A673 (cell line): ENCODE data around the gene ENO1. TPM values are rescaled to one million over a fixed set of nuclear protein-coding genes. Genes with fewer than 3 reads are reported as not detected.

Experiments
- BruUV-seq: library from RNA; stranded (reverse); fragments of 400-500 nt; replicated peaks from 2 replicates; lab custom pipeline; 2021; lab: Mats Ljungman, UMichigan
- CTCF ChIA-PET: fragments of 300-600 bp; sonication (Branson Sonifier 250); formaldehyde crosslinking; loops from one replicate; lab custom pipeline; 2022; ENCODE audit warnings: antibody characterized with exemption; lab: Charles Lee
- POLR2A ChIA-PET: fragments of 300-600 bp; sonication (Branson Sonifier 250); formaldehyde crosslinking; loops from one replicate; lab custom pipeline; 2022; ENCODE audit warnings: antibody characterized with exemption; ENCODE audit not compliant: low non-redundant PET; lab: Charles Lee
- DNase-seq: peaks from one replicate; pipeline ENCODE4 v3.0.0-alpha.2; 2015; ENCODE audit warnings: low spot score
- H3K27ac ChIP-seq: fragments of 200-600 bp; sonication (generic); 2 replicates; pipeline ENCODE4 v1.5.1; 2016; ENCODE audit warnings: mixed run types, low read depth, mild to moderate bottlenecking, mixed read lengths, antibody characterized with exemption, low read length; ENCODE audit not compliant: poor library complexity, severe bottlenecking
- H3K27me3 ChIP-seq: fragments of 200-600 bp; sonication (generic); replicated peaks from 2 replicates; pipeline ENCODE4 v1.6.1; 2017; ENCODE audit warnings: mixed run types, low read depth, mild to moderate bottlenecking, mixed read lengths, antibody characterized with exemption, low read length; ENCODE audit not compliant: insufficient read depth, poor library complexity
- H3K36me3 ChIP-seq: fragments of 200-600 bp; sonication (generic); 2 replicates; pipeline ENCODE4 v1.6.1; 2016; ENCODE audit warnings: mixed run types, mild to moderate bottlenecking, mixed read lengths, antibody characterized with exemption, low read length; ENCODE audit not compliant: insufficient read depth, poor library complexity, severe bottlenecking
- H3K4me1 ChIP-seq: fragments of 200-600 bp; sonication (generic); 2 replicates; pipeline ENCODE4 v1.6.1; 2017; ENCODE audit warnings: mixed run types, mild to moderate bottlenecking, mixed read lengths, antibody characterized with exemption, low read length; ENCODE audit not compliant: insufficient read depth, poor library complexity, severe bottlenecking
- H3K4me3 ChIP-seq: fragments of 200-600 bp; sonication (generic); 2 replicates; pipeline ENCODE4 v1.5.1; 2016; ENCODE audit warnings: low read depth, mixed run types, mild to moderate bottlenecking, mixed read lengths, low read length; ENCODE audit not compliant: poor library complexity, severe bottlenecking
- H3K9me3 ChIP-seq: fragments of 200-600 bp; sonication (generic); 2 replicates; pipeline ENCODE4 v1.6.1; 2016; ENCODE audit warnings: mixed run types, low read depth, mild to moderate bottlenecking, mixed read lengths, antibody characterized with exemption, low read length; ENCODE audit not compliant: poor library complexity, severe bottlenecking
- CTCF ChIP-seq: fragments of 300-800, 200-600 bp; sonication (generic); conservative IDR thresholded peaks from 2 replicates; pipeline ENCODE4 v1.5.1; 2017; ENCODE audit warnings: low read depth, mild to moderate bottlenecking, antibody characterized with exemption, low read length, moderate library complexity, mixed read lengths
- EZH2 ChIP-seq: fragments of 200-600 bp; sonication (generic); IDR thresholded peaks from 2 replicates; pipeline ENCODE4 v1.6.1; 2017; ENCODE audit warnings: borderline replicate concordance, low read depth, mild to moderate bottlenecking, mixed read lengths, antibody characterized with exemption, low read length; ENCODE audit not compliant: poor library complexity, severe bottlenecking
- intact Hi-C: fragments of 100-400 bp; cut with micrococcal nuclease; formaldehyde crosslinking; loops from one replicate; pipeline ENCODE4 v1.10.0; 2022; ENCODE audit not compliant: unreplicated experiment
- total RNA-seq: library from RNA; stranded (reverse); gene quantifications from 2 replicates; pipeline ENCODE4 v1.2.3, GENCODE V29; 2021

The ENO1 gene
- total RNA-seq, 1 experiment from 2014 or later = 2,659 TPM

- intact Hi-C loops = no loop called here
- no peaks in the 10 kb centered on the region for H3K9me3 ChIP-seq
- ChIA-PET POLR2A (no interaction called here), CTCF (no interaction called here)
- H3K4me3 ChIP-seq = no peak overlapping the region
- TF ChIP-seq CTCF (no peak), EZH2 (no peak)
- H3K36me3 ChIP-seq = no peaks in the 10 kb centered on the region
- BruUV-seq = no TSS peak
- no peak overlapping the region for H3K27ac ChIP-seq
- DNase-seq = peak; percentile 45
- no peaks in the 10 kb centered on the region for H3K27me3 ChIP-seq
- peaks cover 20% of the 10 kb centered on the region for H3K4me1 ChIP-seq
Observed at GRCh38 chr1:8883491-8883890, 5.0 kb upstream of the ENO1 start.

DNA sequence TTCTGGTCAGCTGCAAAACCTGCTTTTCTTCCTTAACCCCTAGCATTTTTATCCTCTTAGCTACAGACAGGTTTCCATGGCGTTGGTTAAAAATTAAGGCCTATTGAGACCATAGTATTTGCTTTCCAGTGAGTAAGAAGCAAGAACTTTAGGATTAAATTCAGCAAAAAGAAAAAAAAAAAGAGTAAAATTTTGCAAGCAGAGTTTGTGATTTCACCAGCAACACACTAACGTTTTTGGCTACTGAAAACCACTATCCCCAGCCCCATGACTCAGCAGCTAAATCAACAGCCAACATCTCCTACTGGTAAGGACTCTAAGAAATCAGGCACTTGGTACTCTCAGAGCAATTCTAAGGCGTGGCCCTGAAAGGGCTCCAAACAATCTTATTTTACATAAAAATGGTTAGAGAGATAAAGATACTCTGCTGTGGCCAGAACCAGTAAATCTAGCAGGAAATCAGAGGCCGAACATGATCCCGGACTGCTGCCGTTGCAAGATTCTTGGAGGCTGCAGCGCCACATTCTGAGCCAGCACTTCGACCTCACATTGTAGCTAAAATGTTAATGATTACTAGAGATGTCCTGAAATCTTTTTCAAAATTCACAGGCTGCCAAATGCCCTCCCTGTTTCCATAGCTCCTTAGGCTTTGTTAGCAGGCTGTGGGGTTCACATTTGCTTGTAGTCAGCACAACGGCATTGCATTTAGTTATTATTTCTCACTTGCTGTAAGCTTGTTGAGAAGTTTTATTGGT lies 1.6 kb upstream of the ENO1 start:
- CTCF ChIA-PET = interaction anchor here (0.6 to 1.2 kb wide), 2 partner anchors 125 to 301 kb away, joined by 3 to 6 read pairs; no protein-coding TSS in a partner anchor
- intact Hi-C loops = no loop called here

GRCh38 chr1:8879464-8879921 lies 1.0 kb upstream of the ENO1 start:
- BruUV-seq = no TSS peak
- peak overlapping the region; percentile 99 for H3K27ac ChIP-seq
- ChIA-PET POLR2A (no interaction called here), CTCF (interaction anchor here (0.6 to 1.2 kb wide), 2 partner anchors 125 to 302 kb away, joined by 3 to 6 read pairs; no protein-coding TSS in a partner anchor)
- no peak for DNase-seq
- no peaks in the 10 kb centered on the region for H3K9me3 ChIP-seq
- peak overlapping the region; percentile 100 for H3K4me3 ChIP-seq
- intact Hi-C loops = no loop called here
- peaks cover 31% of the 10 kb centered on the region for H3K36me3 ChIP-seq
- H3K4me1 ChIP-seq = peaks cover 29% of the 10 kb centered on the region
- no peaks in the 10 kb centered on the region for H3K27me3 ChIP-seq
- TF ChIP-seq CTCF (peak; percentile 49), EZH2 (no peak)

More for the DNA sequence above, 1.6 kb upstream of the ENO1 start:
- Histone ChIP-seq H3K27me3 (no peaks in the 10 kb centered on the region), H3K27ac (peak overlapping the region; percentile 99), H3K4me1 (peaks cover 23% of the 10 kb centered on the region), H3K9me3 (no peaks in the 10 kb centered on the region), H3K4me3 (peak overlapping the region; percentile 100), H3K36me3 (peaks cover 25% of the 10 kb centered on the region)
- TF ChIP-seq CTCF = no peak
- TF ChIP-seq EZH2 = no peak
- peak; percentile 73 for DNase-seq
- POLR2A ChIA-PET = no interaction called here
- TSS peak; percentile 80 for BruUV-seq
